Choroid plexus epithelial cell (primary cell): ENCODE data around the gene XK.

Source experiments
- DNase-seq: peaks from one replicate; pipeline ENCODE4 v3.0.0-alpha.2; 2010; ENCODE audit warnings: low read depth
- H3K4me3 ChIP-seq: 2 replicates; pipeline ENCODE4 v1.5.1; 2011; ENCODE audit warnings: low read depth, mild to moderate bottlenecking, control low read depth, low read length, moderate library complexity
- CTCF ChIP-seq: conservative IDR thresholded peaks from 2 replicates; pipeline ENCODE4 v1.5.1; 2011; ENCODE audit warnings: low read depth, mild to moderate bottlenecking, control low read depth, inconsistent platforms, low read length, moderate library complexity

XK gene

DNA sequence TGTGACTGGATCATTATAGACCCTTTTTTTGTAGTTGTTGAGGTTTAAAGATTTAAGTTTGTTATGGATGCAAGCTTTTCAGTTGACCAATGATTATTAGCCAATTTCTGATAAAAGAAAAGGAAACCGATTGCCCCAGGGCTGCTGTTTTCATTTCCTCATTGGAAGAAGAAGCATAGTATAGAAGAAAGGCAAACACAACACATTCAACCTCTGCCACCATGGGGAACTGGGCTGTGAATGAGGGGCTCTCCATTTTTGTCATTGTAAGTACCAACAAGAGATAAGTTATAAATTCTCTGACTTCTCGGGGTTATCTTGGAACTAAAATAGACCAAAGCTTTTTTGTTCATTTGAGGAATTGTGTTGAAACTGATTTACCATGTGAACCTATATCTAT is 94.3 kb downstream of the XK start, which contains the start of gene CYBB:
CYBB (plus strand) TSS at position 203 of the 400 bp plus-strand sequence; CDS start at position 222, 19 bp downstream.
- DNase-seq: no peak
- H3K4me3 ChIP-seq: no peak within 1 kb of the TSS
- no peak for TF ChIP-seq CTCF

DNA sequence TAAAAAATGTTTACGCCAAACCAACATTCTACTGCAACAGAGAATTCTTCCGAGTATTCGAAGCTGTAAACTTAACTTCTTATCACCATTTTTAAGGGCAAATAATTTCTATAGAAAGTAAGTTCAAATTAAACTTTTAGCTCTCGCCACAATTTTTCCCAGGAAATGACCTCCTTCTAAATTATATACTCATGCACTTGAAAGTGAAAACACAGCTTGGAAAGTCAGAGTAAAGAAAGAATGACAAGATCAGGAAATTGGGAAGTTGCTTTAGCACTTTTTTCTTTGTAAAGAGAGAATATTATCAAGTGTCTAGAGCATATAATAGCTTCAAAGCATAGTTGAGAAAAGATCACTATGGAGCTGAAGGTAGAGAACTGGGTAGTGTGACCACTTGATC is 95.5 kb downstream of the XK start:
- H3K4me3 ChIP-seq: no peak overlapping the region
- DNase-seq: no peak
- no peak for TF ChIP-seq CTCF
